AG09319 (cell line): Measurements from ENCODE around the gene GINS2.

Experiments
- DNase-seq: peaks from one replicate; pipeline ENCODE4 v3.0.0-alpha.2; 2010; ENCODE audit warnings: low read depth; ENCODE audit errors: extremely low read depth
- TF ChIP-seq, protein P1 (sequence below): IDR thresholded peaks from 2 replicates; pipeline ENCODE4 v1.5.1; 2011; ENCODE audit warnings: low read depth, mild to moderate bottlenecking, inconsistent platforms, low read length, moderate library complexity

GINS2 gene

DNA sequence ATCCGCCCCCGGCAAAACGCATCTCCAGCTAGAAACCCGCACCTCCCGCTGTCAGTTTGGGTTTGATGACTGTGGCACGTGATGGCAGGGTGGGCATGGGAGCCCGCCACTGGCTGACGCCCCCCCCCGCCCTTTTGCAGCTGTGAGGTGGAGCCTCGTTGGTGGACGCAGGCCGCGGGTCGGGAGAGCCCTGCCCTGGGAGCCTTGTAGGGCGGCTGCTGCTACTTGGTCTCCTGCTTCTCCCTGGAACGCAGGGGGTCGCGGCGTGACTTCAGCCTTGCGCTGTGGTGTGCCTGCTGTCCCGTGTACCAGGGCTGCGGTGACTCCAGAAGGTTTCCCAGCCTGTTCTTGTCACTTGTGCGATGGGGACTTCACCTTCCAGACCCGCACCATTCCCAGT is 47.4 kb downstream of the GINS2 start:
- TF ChIP-seq, protein P1, sequence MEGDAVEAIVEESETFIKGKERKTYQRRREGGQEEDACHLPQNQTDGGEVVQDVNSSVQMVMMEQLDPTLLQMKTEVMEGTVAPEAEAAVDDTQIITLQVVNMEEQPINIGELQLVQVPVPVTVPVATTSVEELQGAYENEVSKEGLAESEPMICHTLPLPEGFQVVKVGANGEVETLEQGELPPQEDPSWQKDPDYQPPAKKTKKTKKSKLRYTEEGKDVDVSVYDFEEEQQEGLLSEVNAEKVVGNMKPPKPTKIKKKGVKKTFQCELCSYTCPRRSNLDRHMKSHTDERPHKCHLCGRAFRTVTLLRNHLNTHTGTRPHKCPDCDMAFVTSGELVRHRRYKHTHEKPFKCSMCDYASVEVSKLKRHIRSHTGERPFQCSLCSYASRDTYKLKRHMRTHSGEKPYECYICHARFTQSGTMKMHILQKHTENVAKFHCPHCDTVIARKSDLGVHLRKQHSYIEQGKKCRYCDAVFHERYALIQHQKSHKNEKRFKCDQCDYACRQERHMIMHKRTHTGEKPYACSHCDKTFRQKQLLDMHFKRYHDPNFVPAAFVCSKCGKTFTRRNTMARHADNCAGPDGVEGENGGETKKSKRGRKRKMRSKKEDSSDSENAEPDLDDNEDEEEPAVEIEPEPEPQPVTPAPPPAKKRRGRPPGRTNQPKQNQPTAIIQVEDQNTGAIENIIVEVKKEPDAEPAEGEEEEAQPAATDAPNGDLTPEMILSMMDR = no peak

GRCh38 chr16:85640585-85640984 is 48.2 kb downstream of the GINS2 start:
- DNase-seq = no peak
- TF ChIP-seq, protein P1 = no peak

More for the DNA sequence above, 47.4 kb downstream of the GINS2 start:
- no peak for DNase-seq

- DNase-seq = no peak
- TF ChIP-seq, protein P1 = no peak
Measured at GRCh38 chr16:85640254-85640558, 48.5 kb downstream of the GINS2 start.

- TF ChIP-seq, protein P1 = no peak
- DNase-seq = no peak
Measured at GRCh38 chr16:85639529-85640253, 49.1 kb downstream of the GINS2 start.

- TF ChIP-seq, protein P1 = no peak
Measured at GRCh38 chr16:85638695-85639409, 49.9 kb downstream of the GINS2 start.

GRCh38 chr16:85637808-85638647 is 50.7 kb downstream of the GINS2 start:
- DNase-seq = no peak
- TF ChIP-seq, protein P1 = no peak

More at GRCh38 chr16:85638695-85639409, 49.9 kb downstream of the GINS2 start:
- no peak for DNase-seq
